HG03457 (cell line): ENCODE results near the gene PRR35.

ENCODE experiments used
- ATAC-seq: cut with Tn5 transposase; IDR thresholded peaks from one replicate; pipeline ENCODE4 v1.9.1; 2021; ENCODE audit warnings: moderate number of reproducible peaks; ENCODE audit not compliant: unreplicated experiment

Gene PRR35

DNA sequence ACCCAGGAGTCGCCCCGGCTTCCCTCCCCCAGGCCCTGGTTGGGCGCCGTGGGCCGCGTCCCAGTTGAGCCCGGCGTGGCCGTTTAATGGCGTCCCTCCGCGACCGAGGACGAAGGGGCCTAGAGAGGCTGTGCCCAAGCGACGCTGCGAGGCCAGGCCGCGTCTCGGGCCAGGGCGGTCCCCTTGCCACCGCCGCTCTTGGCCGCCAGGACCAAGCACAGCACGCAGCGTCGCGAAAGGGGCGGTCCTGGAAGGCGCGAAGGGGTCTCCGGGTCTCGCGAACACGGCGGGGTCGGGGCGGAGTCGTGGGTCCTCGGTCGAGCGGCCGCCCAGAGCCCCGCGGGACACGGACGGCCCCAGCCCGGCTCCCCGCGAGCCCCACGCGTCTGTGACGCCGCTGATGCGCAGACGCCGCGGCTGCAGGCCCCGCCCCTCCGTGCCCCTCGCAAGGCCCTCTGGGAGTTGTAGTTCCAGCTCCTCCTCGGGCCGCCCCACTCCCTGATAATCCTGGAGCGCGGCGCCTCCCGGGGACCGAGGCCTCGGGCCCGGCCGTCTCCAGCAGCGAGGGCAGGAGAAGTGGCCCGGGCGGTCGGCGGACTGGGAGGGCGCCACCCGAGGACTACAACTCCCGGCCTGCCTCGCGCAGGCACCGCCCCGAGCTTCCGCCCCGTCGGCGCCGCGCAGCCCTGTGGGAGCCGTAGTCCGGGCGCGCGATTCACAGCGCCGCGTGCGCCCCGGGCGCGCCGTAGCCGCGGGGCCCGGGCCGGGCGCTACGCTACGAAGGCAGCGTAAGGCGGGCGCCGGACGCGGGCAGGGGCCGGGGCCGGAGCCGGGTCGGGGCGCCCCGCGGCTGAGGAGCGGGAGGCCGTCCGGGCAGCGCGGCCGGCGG is 32.9 kb upstream of the PRR35 start, which contains the start of gene CAPN15:
TSS of gene CAPN15 (plus strand) at position 698 of the 889 bp plus-strand sequence. CDS start 19,127 bp downstream, outside the sequence.
- ATAC-seq = peak; percentile 50

DNA sequence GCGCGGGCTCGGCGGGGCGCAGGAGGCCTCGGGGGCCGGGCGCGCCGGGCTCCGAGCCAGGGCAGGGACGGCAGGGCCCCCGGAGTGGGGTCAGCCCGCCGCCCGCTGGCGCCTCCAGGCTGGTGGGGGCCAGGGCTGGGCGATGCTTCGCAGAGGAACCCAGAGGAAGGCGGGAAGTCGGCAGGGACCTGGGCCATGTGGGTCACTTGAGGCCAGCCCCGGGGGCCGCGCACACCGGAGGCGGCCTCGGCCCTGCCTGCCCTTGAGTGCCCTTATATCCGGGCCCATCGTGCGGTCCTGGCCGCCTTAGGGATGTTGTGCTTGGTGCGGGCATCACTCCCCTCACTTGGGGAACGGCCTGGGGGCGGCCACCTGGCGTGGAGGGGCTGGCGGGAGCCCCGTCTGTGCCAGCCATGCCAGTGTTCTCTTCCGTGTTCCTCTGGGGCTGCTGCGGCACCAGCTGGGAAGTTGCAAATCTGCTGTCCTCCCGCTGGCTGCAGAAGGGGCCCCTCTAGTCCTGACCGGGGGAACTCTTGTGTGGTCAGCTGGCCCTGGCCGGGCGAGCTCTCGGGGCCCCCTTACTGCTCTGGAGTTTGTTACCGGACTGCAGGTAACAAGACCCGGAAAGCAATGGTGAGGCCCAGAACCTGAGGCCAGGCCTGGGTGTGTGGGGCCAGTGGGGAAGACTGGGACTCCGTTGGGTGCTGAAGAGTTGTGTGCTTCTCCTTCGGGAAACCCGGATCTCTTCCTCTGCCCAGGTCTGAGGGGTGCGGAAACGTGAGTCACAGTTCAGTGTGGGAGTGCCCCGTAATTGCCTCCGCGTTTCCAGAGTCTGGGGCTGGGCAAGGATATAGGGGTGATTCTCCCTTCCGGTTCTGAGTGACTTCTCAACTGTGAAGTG is 31.8 kb upstream of the PRR35 start:
- peak; percentile 6 for ATAC-seq

DNA sequence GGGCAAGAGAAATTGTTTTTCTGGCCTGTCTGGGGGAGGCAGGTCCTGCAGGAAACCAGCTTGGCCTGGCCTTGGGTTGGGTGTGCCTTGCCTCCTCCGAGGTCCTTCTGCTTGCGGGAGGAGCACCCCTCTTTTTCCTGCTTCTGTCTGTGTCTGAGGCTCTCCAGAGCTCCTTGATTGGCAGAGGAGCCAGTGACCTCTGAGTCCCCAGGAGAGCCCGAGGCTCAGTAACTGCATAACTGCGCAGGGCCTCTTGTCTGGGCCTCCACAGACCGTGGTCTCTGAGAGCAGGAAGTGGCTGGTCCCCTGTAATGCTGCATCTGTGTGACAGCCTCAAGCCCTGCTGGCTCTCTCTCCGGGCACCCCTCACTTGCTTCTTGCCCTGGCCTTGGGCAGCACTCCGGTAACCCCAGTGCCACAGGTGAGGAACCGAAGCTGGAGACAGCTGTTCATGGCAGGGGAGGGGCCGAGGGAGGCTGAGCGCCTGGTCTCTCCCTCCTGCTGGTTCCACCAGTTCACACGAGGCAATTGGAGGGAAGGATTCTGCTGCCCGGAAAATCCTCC is 31.1 kb upstream of the PRR35 start:
- ATAC-seq = no peak

DNA sequence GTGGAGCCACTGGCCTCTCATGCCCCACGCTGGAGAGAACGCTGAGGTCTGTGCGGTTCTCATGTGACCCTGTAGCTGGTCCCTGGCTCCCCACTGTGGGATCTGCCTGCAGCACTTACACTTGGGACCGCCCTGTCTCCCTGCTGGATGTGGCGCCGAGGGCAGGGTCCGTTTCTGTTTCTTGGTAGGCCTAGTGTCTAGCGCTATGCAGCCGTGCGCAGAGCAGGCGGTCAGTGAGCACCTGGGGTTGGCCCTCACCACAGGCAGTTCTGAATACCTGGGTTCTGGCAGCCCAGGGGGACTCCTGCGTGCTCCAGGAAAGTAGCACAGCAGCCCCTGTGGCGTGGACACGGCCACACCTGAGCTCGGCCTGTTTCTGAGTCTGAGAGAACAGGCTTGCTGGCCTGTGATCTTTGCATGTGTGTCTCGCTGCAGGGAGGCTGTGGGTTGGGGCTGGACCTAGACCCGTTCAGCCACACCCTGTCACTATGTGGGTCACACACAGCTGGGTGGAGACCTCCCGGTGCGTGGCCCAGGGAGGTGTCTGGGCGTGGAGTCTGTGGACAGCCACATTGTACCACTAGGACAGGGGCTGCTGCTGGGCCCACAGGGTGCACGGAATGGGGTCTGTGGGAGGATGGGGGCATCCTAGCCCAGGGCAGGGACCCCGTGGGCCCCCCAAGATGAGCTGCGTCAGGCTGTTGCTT is 29.9 kb upstream of the PRR35 start:
- ATAC-seq = no peak

DNA sequence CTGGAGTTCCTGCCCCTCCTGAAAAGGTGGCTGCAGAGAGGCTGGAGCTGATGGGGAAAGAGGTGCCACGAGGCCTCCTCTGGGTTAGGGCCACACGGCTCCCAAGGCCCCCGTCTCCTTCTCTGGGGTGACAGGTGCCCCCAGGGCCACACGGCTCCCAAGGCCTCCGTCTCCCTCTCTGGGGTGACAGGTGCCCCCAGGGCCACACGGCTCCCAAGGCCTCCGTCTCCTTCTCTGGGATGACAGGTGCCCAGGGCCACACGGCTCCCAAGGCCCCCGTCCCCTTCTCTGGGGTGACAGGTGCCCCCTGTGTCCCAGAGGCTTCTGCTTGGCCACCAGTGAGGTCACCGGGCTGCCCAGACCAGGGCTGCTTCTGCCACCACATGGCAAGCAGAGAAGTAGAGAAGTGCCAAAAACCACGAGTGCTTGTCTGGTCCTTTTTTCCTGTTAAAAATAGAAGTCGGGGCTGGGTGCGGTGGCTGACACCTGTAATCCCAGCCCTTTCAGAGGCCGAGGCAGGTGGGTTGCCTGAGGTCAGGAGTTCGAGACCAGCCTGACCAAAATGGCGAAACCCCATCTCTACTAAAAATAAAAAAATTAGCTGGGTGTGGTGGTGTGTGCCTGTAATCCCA is 28.6 kb upstream of the PRR35 start:
- ATAC-seq = no peak

DNA sequence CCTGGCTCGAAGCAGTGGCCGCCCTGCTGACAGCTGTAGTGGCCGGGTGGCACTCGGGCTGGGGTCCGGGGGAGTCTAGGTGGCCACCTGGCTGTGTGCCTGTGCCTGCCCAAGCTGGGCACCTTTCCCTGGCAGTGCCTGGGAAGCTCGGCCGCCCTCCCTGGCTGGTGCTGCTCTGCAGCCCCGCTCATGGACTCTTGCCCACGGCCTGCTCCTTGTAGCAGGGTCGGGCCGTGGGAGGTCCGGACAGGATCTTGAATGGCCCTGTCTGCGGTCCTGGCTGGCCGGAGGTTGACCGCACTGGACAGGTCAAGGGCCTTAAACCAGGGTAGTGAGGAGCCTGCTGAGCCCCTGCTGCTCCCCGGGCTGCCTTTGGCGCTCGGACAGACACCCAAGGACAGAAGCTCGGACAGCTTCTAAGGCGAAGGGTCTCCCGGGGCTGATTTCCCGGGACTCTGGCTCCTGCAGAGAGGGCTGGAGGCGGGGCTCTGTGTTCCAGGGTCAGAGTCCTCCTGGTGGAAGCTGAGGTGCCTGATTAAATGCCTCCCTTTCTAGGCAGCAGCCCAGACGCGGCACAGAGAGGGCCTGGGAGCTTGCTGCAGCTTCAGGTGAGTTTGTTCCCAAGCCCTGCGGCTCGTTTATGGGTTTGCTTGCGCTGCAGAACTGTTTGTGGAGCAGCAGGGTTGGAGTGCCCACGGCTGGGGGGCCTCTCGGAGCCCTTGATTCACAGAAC is 26.6 kb upstream of the PRR35 start:
- no peak for ATAC-seq

DNA sequence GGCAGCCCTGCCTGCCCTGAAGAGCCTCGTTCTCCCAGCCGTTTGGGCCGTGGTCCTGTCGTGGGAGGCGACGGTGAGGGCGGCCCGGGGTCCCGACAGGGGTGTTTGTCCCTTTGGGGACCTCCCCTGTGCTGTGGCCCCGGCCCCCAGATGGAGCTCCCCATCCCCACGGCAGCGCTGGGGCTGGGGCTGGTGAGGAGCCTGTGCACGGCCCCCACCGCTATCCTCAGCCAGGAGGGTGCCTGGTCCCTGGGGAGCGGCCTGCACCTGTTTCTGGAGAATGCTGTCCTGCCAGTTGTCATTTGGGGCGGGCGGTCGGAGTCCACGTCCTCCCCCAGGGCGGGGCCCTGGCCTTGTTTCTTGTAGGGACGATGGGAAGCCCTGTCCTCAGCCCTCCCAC is 26.1 kb upstream of the PRR35 start:
- ATAC-seq = no peak

DNA sequence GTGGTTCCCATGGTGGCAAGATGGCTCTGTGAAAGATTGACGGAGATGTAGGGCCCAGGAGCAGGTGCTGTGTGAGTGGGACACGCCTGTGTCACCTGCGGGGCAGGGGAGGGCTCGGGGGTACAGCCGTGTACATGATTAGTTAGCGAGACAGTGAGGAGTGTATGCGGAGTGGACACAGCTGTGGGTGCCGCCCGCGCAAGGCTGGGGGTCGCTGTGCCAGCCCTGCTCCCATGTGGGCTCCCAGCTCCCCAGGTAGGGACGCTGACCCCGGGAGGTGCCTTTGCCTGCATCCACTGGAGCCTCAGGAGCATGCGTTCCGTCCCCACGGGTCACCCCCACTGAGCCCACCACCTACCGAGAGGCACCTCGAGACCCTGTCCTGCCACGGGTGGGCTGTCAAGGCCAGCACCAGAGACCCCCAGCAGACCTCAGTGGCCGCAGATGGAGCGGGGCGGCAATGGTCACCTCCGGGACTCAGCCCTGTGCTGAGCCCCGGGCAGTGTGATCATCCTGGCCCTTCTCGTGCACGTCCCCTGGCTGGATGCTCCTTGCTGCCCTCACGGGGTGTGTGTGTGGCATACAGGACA is 25.2 kb upstream of the PRR35 start:
- ATAC-seq = no peak

DNA sequence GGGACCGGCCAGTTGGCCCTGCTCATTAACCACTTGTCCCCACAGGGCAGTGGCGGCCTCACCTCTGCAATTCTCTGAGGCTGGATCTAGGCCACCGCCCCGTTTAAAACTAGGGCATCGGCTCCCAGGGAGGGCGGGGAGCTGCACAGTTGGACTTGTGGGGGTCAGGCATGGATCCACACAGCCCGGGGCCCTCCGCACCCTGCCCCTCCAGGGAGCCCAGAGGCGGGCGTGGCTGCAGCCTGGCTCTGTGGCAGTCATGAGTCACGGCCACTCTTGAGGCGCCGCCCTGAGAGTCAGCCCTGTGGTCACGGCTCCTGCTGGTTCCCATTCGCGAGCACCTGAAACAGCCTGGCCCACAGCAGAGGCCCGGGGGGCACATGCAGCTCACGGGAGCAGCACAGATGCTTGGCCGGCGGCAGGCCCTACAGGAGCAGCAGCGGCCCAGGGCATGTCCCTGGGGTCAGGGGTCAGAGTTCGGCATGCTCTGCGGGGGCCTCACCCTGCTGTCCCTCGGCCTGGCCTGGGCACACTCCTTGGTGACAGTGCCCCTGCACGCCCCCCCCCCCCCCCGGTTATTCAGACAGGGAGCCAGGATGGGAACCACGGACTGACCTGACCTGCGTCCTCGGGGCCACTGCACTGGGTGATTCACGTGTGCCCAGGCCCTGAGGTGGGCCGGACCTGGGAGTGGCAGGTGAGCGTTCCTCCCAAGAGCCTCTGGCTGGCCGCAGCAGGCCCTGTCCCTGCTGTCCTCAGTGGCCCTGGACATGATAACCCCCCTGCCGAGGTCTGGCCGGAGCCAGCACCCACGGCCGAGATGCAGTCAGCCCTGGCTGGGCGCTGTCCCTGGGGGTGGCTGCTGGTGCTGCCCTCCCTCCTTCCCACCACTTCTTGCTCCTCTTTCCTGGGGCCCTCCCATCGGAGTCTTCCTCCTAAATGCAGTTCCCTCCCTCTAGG is 24.5 kb upstream of the PRR35 start:
- ATAC-seq = no peak

DNA sequence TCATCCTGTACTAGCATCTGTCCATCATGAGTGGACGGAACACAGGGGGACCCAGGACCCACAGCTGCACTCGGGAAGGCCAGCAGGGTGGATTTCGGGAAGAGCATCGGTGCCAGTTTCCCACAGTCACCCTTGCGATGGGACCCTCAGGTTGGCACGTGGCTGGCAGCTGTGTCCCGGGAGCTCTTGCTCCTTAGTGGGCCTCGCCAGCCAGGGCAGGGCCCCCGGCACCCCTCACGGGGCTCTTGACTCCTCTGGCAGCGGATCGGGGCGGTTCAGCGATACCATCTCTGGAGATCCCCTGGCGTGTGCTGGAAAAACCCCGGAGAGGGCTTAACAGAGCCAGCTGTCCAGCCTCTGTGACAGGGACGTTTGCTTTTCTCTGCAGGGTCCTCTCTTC is 23.4 kb upstream of the PRR35 start:
- ATAC-seq = no peak

DNA sequence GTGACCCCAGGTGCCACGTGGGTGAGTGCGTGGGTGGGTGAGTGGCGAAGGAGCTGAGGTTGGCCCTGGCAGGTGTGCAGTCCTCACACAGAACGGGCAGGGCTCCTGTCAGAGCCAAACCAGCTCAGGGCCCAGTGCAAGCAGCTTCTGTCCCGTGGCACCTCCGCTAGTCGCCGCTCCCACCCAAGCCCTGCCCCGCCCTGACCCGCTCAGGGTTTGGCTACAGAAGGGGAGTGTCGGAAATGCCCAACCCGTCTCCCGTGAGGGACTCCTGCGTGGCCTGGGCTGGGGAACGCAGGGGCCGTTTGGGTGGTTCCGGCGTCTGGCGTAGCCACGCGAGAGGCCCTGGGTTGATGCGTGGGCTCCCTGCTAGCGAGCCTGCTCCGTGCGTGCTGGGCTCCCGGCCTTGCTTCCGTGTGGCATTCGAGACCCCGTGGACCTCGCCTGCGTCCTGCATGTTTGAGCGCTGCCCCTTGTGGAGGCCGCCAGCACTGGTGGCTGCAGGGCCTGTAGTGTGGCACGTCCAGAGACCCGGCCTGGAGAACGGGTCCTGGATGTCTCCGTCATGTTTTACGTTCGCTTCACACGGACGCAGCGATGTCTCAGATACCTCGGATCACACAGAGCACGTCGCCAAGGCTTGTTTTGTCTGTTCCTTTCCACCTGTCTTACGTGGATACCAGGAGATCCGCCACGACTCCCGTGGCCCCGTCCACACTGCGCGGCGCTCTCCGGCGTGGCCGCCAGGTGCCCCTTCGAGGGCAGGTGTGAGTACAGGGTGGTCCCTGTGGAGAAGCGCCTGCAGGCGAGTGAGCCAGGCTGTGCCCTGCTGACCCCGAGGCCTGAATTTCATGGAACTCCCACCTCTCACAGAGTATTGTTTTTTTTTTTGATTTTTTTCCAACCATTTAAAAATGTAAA is 22.5 kb upstream of the PRR35 start:
- no peak for ATAC-seq

DNA sequence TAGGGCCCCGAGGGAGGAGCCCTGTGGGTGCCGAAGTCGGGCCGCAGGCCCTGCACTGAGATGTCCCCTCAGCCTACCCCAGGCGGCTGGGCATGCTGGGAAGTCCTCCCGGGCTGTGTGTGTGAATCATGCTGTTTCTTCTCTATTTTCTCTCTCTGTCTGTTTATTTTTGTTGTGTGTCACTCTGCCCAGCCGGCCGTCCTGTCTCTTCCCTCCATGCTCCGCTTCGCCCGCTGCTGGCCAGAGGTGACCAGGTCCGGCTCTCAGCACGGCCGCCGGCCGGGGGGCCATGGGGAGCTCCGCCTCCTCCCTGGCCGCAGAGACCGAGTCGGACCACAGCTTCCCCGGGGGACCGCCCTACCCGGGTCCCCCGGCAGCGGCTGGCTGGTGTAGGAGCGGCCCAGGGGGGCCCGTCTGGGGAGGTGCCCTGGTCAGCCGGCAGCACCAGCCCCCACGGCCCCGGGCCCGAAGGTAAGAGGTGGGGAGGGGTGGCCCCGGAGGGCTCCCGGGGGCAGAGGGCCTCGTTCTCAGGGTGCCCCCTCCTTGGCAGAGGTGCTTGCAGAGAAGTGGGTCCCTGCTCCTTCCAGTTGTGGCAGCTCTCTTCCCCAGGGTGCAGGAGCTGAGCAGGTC is 20.2 kb upstream of the PRR35 start:
- no peak for ATAC-seq

DNA sequence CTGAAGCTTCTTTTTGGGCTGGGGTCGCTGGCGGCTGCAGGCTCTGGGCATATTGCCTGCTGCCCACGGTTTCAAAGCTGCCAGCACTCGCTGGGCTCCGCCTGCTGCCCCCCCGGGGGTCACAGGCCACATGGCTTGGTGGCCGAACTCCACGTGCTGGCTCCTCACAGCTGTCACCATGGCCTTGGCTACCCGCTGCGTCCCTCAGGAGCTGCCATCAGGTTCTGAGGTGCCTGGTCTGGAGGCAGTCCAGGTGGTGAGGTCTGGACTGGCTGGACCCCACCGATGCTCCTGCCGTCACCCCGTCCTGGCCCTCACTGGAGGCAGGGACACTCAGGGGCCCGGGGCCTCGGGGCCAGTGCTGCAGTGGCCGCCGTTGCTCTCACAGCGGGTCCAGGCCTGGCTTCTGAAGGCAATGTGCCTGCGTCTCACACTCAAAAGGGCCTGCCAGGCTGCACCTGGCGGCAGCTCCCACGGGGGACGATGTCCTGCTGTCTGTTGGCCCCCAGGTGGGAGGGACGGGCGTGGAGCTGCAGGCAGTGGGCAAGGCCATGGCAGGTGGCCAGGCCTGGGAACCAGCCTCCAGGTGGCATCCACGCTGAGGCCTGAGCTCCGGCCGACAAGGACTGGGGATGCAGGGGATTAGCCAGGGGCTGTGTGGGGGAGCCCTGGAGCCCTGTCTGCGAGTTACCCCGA is 19.4 kb upstream of the PRR35 start:
- ATAC-seq = no peak

DNA sequence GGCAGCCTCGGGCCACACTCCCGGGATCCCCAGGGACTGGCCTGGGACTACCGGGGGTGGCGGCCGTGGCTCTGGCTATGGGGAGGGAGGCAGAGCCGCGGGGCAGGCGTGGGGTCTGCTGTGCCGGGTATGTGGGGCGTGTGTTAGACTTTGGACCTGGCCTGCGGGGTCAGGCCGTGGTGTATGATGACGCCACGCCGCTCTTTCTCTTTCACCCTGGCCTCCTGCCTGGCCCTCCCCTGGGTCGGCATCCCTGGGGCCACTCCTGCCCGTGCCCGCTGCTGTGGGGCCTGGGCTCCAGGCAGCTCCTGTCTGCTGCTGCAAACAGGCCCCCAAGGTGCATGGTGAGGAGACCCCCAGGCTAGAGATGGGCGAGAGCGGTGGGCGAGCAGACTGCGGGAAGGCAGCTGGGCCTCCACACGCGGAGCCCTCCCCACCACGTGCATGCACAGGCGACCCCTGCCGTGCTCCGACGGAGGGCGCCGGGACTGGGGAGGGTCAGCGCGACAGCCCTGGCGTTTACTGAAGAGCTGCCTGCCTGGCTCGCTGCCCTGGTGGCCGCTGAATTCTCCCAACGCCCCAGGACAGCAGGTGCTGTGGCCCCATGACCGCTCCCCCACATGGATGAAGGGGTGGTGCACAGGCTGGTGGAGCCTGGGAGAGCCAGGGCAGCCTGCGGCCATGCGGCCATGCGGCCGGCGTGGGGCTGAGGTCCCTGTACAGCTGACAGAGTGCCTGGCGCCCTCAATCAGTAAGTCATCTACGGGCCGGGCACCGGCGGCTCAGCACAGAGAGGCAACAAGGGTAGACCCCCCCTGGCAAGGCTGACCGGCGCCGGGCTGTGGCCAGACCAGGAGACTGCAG is 16.7 kb upstream of the PRR35 start:
- no peak for ATAC-seq

DNA sequence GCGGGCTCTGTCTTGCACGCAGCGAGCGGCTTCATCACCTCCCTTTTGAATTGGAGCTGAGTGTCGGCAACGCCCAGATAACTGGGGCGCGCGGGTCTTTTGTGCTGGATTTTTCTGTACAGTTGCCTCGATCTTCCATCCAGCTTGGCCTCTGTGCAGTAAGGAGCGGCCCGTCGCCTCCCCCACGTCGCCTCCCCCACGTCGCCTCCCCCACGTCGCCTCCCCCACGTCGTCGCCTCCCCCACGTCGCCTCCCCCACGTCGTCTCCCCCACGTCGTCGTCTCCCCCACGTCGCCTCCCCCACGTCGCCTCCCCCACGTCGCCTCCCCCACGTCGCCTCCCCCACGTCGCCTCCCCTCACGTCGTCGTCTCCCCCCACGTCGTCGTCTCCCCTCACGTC is 15.7 kb upstream of the PRR35 start:
- no peak for ATAC-seq
